Fibroblast of skin of left quadriceps (primary cell): Measurements from ENCODE around the gene NSMCE1.
A peak's percentile ranks its signal among the peaks of the same experiment; 100 is the strongest.
"Not testable (repeated sequence)": the region's sequence is repeated elsewhere in the genome, so short reads cannot be mapped to it uniquely, and the experiment has no call there.

Experiments
- DNase-seq, 2 experiments: peaks; one replicate each; pipeline ENCODE4 v3.0.0-alpha.2; 2013; ENCODE audit warnings: low read depth in 2 of 2

NSMCE1 gene

GRCh38 chr16:27216297-27216885 is 52.2 kb downstream of the NSMCE1 start:
- no peak for DNase-seq

GRCh38 chr16:27215660-27216059 is 52.9 kb downstream of the NSMCE1 start:
- no peak for DNase-seq

GRCh38 chr16:27214084-27214961 is 54.2 kb downstream of the NSMCE1 start:
- DNase-seq: no peak

- DNase-seq: no peak
Measured at GRCh38 chr16:27211026-27211425, 57.5 kb downstream of the NSMCE1 start.

- DNase-seq: no peak
Measured at GRCh38 chr16:27210174-27210573, 58.4 kb downstream of the NSMCE1 start.

- no peak for DNase-seq
Measured at GRCh38 chr16:27209591-27209990, 59.0 kb downstream of the NSMCE1 start.

- DNase-seq: no peak
Measured at GRCh38 chr16:27208796-27209195, 59.8 kb downstream of the NSMCE1 start.

GRCh38 chr16:27208081-27208680 is 60.4 kb downstream of the NSMCE1 start:
- DNase-seq: no peak

GRCh38 chr16:27207121-27207520 is 61.5 kb downstream of the NSMCE1 start:
- not testable (repeated sequence) for DNase-seq

- no peak for DNase-seq
Measured at GRCh38 chr16:27205423-27206065, 63.0 kb downstream of the NSMCE1 start.

- no peak for DNase-seq
Measured at GRCh38 chr16:27204312-27204915, 64.2 kb downstream of the NSMCE1 start.

- DNase-seq: peak; percentile 99
Measured at GRCh38 chr16:27203507-27204311, 64.9 kb downstream of the NSMCE1 start, which contains the start of gene KDM8. KDM8 (plus strand) TSS chr16:27203526; CDS start chr16:27210124, 6,598 bp downstream.

- peak; percentile 88 to 89 for DNase-seq
Measured at GRCh38 chr16:27202923-27203506, 65.6 kb downstream of the NSMCE1 start.

GRCh38 chr16:27200914-27201313 is 67.7 kb downstream of the NSMCE1 start:
- DNase-seq: not testable (repeated sequence)

- DNase-seq: no peak
Measured at GRCh38 chr16:27199736-27200135, 68.8 kb downstream of the NSMCE1 start.

- DNase-seq: no peak
Measured at GRCh38 chr16:27199235-27199586, 69.4 kb downstream of the NSMCE1 start.

GRCh38 chr16:27198451-27199234 is 69.9 kb downstream of the NSMCE1 start:
- DNase-seq: no peak

GRCh38 chr16:27197004-27197403 is 71.6 kb downstream of the NSMCE1 start:
- no peak for DNase-seq

- no peak for DNase-seq
Measured at GRCh38 chr16:27195941-27196595, 72.5 kb downstream of the NSMCE1 start.
